PFSK-1 (cell line): ENCODE data around the gene ZNF652.

ENCODE experiments used
- FOXP2 ChIP-seq: optimal IDR thresholded peaks from 2 replicates; pipeline ENCODE3; 2011; ENCODE audit warnings: borderline replicate concordance, control low read depth, inconsistent platforms; ENCODE audit not compliant: insufficient read depth; ENCODE audit errors: extremely low read length, extremely low read depth
- POLR2AphosphoS5 ChIP-seq: IDR thresholded peaks from 2 replicates; pipeline ENCODE4 v1.6.1; 2012; ENCODE audit warnings: low read depth, mild to moderate bottlenecking, control low read depth, low read length, moderate library complexity
- SIN3A ChIP-seq: IDR thresholded peaks from 2 replicates; pipeline ENCODE4 v1.6.1; 2012; ENCODE audit warnings: mild to moderate bottlenecking, low read length, moderate library complexity, borderline replicate concordance; ENCODE audit not compliant: insufficient read depth
- TAF1 ChIP-seq: IDR thresholded peaks from 2 replicates; pipeline ENCODE4 v1.6.1; 2012; ENCODE audit warnings: low read length, control low read depth, borderline replicate concordance; ENCODE audit not compliant: insufficient read depth
- TF ChIP-seq, protein P1 (sequence below), 2 experiments: IDR thresholded peaks; 2 replicates each; pipeline versions ENCODE4 v1.6.1 to v1.8.0; 2011 to 2012; ENCODE audit warnings: low read depth in 2 of 2, low read length in 2 of 2, control low read depth in 1 of 2, inconsistent platforms in 1 of 2, mild to moderate bottlenecking in 1 of 2, moderate library complexity in 1 of 2; ENCODE audit not compliant: insufficient read depth in 1 of 2

ZNF652 gene

DNA sequence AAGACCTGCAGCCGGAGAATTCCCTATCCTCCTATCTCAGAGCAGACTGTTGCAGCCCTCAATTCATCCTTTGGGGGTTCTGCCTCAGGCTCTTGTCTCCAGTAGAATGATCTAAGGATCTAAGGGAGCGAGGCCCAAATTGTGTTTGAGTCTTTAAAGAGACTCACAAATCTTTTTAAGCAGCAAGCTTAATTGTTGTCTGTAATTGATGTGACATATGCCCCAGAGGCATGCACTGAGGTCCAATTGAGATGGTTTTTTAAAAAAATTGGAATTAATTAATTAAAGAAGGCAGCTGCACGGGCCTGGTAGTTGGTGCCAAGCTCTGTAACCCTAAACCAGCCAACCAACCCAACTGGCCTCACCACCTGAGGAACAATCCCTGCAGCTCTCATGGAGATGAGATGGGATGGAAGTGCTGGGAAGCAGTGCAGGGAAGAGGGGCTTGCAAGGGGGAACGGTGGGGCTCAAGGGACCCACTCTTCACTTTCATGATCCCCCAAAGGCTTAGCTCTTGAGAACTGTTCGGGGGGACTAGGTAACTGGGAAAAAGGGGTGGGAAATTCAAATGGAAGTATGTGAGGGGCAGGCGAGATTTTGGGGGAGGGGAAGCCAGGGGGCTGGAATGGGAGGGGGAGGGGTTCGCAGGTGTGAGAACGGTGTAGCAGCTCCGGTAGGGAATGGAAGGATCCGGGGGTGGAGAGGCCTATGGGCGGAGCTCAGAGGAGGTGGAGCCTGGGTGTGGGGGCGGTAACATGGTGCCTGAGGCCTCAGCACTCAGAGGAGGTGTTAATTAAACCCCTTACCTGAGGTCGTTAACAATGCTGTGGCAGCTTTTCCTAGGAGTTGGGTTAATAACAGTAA is 9.2 kb upstream of the ZNF652 start:
- TF ChIP-seq FOXP2 (no peak), SIN3A (no peak), POLR2AphosphoS5 (no peak), TAF1 (no peak)
- TF ChIP-seq, protein P1, sequence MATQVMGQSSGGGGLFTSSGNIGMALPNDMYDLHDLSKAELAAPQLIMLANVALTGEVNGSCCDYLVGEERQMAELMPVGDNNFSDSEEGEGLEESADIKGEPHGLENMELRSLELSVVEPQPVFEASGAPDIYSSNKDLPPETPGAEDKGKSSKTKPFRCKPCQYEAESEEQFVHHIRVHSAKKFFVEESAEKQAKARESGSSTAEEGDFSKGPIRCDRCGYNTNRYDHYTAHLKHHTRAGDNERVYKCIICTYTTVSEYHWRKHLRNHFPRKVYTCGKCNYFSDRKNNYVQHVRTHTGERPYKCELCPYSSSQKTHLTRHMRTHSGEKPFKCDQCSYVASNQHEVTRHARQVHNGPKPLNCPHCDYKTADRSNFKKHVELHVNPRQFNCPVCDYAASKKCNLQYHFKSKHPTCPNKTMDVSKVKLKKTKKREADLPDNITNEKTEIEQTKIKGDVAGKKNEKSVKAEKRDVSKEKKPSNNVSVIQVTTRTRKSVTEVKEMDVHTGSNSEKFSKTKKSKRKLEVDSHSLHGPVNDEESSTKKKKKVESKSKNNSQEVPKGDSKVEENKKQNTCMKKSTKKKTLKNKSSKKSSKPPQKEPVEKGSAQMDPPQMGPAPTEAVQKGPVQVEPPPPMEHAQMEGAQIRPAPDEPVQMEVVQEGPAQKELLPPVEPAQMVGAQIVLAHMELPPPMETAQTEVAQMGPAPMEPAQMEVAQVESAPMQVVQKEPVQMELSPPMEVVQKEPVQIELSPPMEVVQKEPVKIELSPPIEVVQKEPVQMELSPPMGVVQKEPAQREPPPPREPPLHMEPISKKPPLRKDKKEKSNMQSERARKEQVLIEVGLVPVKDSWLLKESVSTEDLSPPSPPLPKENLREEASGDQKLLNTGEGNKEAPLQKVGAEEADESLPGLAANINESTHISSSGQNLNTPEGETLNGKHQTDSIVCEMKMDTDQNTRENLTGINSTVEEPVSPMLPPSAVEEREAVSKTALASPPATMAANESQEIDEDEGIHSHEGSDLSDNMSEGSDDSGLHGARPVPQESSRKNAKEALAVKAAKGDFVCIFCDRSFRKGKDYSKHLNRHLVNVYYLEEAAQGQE (IDR thresholded peaks at IDR 0.05; ENCODE audit: insufficient read depth in 1 of 2, low read depth in 2 of 2, low read length in 2 of 2), result no peak

DNA sequence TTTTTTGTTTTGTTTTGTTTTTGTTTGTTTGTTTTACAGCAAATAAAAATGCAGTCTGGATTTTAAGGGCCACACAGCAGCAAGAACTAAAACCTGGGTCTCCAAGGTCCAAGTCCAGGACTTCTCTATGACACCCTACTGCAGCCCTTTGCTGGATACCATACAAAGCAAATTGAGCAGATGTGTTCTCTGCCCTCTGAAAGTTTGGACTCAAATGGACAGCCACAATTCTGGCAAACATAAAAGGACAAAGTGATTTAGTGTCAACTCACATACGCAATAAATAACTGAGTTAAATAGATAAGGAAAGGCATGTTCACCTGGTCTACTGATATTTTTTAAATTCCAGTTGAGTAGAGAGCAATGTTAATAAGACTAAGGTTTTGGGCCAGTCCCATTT is 7.7 kb upstream of the ZNF652 start:
- TF ChIP-seq, protein P1 (IDR thresholded peaks at IDR 0.05; ENCODE audit: insufficient read depth in 1 of 2, low read depth in 2 of 2, low read length in 2 of 2), result no peak
- TF ChIP-seq TAF1, result no peak
- TF ChIP-seq POLR2AphosphoS5, result no peak
- TF ChIP-seq FOXP2, result no peak
- no peak for TF ChIP-seq SIN3A

DNA sequence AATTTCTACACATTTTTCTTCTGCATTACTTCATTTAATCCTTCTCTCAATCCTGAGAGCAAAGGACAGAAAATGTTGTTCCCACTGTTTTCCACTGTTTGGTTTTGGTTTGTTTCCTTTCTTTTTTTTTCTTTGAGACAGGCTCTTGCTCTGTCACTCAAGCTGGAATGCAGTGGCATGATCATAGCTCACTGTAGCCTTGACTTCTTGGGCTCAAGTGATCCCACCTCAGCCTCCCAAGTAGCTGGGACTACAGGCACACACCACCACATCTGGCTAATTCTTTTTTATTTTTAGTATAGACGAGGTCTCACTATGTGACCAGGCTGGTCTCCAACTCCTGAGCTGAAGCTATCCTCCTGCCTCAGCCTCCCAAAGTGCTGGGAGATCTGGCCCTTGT is 7.0 kb upstream of the ZNF652 start:
- no peak for TF ChIP-seq POLR2AphosphoS5
- TF ChIP-seq, protein P1 (IDR thresholded peaks at IDR 0.05; ENCODE audit: insufficient read depth in 1 of 2, low read depth in 2 of 2, low read length in 2 of 2), result no peak
- TF ChIP-seq FOXP2, result no peak
- no peak for TF ChIP-seq SIN3A
- no peak for TF ChIP-seq TAF1

DNA sequence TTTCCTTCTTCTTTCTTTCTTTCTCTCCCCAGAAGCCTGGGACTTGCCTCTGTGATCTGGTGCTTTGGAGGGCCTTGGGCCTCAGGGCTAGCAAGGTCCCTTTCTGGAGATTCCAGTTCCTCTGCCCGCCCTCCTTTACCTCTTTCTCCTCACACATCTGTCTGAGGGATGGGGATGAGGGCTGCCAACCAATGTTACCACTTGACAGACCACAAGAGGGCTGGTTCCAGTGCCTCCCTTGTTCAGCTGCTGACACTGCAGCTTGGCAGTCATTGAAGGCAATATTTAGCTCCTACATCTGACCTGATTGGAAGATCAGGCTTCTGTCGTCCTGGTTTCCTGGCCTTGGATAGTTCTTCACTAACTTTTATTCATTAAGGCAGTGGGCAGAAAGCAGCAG is 3.6 kb upstream of the ZNF652 start:
- no peak for TF ChIP-seq TAF1
- no peak for TF ChIP-seq SIN3A
- no peak for TF ChIP-seq POLR2AphosphoS5
- no peak for TF ChIP-seq FOXP2
- TF ChIP-seq, protein P1 (IDR thresholded peaks at IDR 0.05; ENCODE audit: insufficient read depth in 1 of 2, low read depth in 2 of 2, low read length in 2 of 2), result no peak
